HG03439 (cell line): Measurements from ENCODE around the gene CCDC43.

Experiments
- ATAC-seq: cut with Tn5 transposase; IDR thresholded peaks from one replicate; pipeline ENCODE4 v1.9.1; 2021; ENCODE audit warnings: mild to moderate bottlenecking, moderate library complexity; ENCODE audit not compliant: unreplicated experiment

Gene CCDC43

DNA sequence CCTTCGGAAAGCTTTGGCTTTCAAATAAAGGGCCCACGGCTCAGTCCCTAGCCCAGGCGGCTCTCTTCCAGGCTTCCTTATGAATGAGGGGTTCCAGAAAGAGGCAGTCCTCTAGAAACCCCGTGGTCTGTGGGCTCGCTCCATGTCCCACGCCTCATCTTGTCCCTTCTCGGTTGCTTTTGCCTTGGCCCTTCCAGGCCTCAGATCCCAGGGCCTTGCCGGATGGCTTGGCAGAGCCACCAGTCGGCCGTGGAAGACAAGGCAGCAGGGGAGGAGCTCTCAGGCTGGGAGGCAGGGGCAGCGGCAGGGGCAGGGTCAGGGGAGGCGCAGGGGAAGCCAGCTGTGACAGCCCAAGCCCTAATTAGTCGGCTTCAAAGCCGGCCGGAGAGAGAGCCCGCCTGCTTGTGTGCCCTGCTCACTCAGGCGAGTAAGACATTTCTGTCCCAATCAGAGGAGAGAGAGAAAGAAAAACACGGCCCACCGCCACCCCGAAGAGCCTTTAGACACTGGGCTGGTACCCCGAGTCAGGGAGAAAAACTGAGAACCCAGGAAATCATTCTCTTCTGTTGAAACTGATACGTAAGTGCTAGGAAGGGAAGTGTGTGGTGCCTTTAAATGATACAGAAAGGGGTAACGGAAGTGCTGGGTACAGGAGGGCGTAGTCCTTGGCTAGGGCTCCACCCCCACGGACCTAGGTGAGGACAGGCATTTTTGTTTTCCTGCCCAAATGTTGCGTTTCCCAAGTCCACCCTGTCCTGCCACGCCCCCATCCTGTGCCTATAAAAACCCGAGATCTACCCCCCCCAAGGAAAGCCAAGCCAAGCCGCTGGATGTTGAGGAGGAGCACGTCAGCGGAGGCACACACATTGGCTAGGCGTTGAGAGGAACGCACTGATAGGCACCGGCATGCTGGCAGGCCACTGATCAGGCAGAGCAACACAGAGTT, 61.1 kb downstream of the CCDC43 start:
- ATAC-seq = no peak

DNA sequence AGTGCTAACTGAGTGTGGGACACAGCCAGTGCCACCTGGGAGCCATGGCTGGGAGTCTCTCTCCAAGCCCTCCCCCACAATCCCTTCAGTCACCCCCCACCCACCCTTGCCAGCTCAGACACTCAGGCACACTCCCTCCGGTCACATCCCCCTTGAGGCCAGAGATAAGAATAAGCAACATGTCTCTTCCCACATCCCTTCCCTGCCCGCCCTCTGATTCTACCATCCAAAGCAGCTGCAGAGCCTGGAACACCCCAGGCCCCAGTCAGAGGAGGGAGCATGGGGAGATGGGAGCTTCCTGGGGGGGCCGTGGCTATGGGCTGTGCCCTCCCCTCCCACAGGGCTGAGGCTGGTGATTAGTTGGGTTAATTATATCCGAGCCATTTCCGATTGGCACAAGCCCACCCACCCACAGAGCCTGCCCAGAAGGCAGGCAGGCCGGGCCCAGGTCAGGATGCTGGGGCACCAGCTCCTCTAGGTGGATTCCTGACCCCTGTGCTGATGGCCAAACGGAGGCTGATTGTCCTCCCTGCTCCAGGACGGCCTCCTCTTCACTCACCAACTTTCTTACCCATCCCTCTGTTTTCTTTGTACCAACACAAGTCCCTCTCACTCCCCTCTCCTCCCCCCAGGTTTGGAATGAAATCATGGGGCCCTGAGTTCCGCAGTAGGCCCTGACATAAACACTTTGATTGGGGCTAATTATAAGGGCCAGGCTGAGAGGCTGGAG, 61.9 kb downstream of the CCDC43 start:
- no peak for ATAC-seq
